ENCODE measurements around the gene FOXC1. TPM values are rescaled to one million over a fixed set of nuclear protein-coding genes. Genes with fewer than 3 reads are reported as not detected.

Gene FOXC1
- total and polyA plus RNA-seq, 2 donors (not counting 1 experiment from before 2014, with no cell fraction given), result 0.04 to 0.52 TPM

GRCh38 chr6:1634081-1634480 is 24.4 kb downstream of the FOXC1 start:
- no peak for ATAC-seq (ENCODE audit: low read depth)
- no peaks in the 10 kb centered on the region for H3K36me3 ChIP-seq (replicated peaks in 1 of 2; ENCODE audit: control extremely low read depth in 1 of 2, control insufficient read depth in 1 of 2, extremely low read depth in 1 of 2, insufficient read depth in 2 of 2, low read length in 1 of 2)
- H3K4me2 ChIP-seq (replicated peaks; ENCODE audit: low read depth, low read length, poor library complexity, severe bottlenecking), result no peak overlapping the region
- no peaks in the 10 kb centered on the region for H4K20me1 ChIP-seq (ENCODE audit: control insufficient read depth, insufficient read depth, low read length, poor library complexity, severe bottlenecking)
- H3K27ac ChIP-seq (ENCODE audit: low read length in 2 of 2), result no peak overlapping the region
- H2AFZ ChIP-seq (ENCODE audit: insufficient read depth, low read depth, low read length, poor library complexity, severe bottlenecking), result no peak overlapping the region
- TF ChIP-seq EZH2 (IDR thresholded peaks at IDR 0.05; ENCODE audit: borderline replicate concordance, insufficient read depth, low read depth, low read length, poor library complexity, severe bottlenecking) (no peak), CTCF (IDR thresholded peaks at IDR 0.05) (no peak)
- H3K27me3 ChIP-seq (replicated peaks in 1 of 4; ENCODE audit: control extremely low read depth in 1 of 4, control insufficient read depth in 3 of 4, insufficient read depth in 4 of 4, low read length in 3 of 4), result peaks cover 0 to 12% (median 0%) of the 10 kb centered on the region in 4 experiments
- no peak overlapping the region for H3K4me3 Mint-ChIP-seq
- intact Hi-C loops (cut with micrococcal nuclease), result no loop called here
- H3K9ac ChIP-seq (ENCODE audit: low read length), result no peak overlapping the region
- ChIA-PET CTCF (no interaction called here), POLR2A (no interaction called here)
- H3K9me3 Mint-ChIP-seq (ENCODE audit: insufficient read depth), result no peaks in the 10 kb centered on the region
- H3K4me3 ChIP-seq (ENCODE audit: control extremely low read depth in 1 of 5, extremely low read depth in 1 of 5, insufficient read depth in 1 of 5, low read depth in 2 of 5, low read length in 4 of 5), result no peak overlapping the region
- no peaks in the 10 kb centered on the region for H3K79me2 ChIP-seq (ENCODE audit: control insufficient read depth, insufficient read depth, low read length)
- peaks cover 13% of the 10 kb centered on the region for H3K4me1 Mint-ChIP-seq
- H3K9me3 ChIP-seq (ENCODE audit: control extremely low read depth in 1 of 3, control insufficient read depth in 2 of 3, insufficient read depth in 1 of 3, low read length in 2 of 3), result no peaks in the 10 kb centered on the region
- DNase-seq, result no peak
- WGBS (ENCODE audit: insufficient coverage), result 96% methylated on average over 4 of the region's 4 CpGs
- H3K27me3 Mint-ChIP-seq, result peaks cover 16% of the 10 kb centered on the region
- H3K27ac Mint-ChIP-seq, result no peak overlapping the region
- H3K4me1 ChIP-seq (ENCODE audit: control insufficient read depth in 2 of 2, insufficient read depth in 2 of 2, low read length in 2 of 2), result peaks cover 5 to 15% of the 10 kb centered on the region in 2 donors

GRCh38 chr6:1635305-1636010 is 25.7 kb downstream of the FOXC1 start:
- WGBS (ENCODE audit: insufficient coverage), result 94% methylated on average over 18 of the region's 23 CpGs
- DNase-seq (no peak), ATAC-seq (ENCODE audit: low read depth) (no peak)
- no peak overlapping the region for H3K9ac ChIP-seq (ENCODE audit: low read length)
- Mint-ChIP-seq H3K4me3 (no peak overlapping the region), H3K27ac (no peak overlapping the region), H3K27me3 (peaks cover 11% of the 10 kb centered on the region), H3K4me1 (peaks cover 13% of the 10 kb centered on the region), H3K9me3 (ENCODE audit: insufficient read depth) (no peaks in the 10 kb centered on the region)
- H3K36me3 ChIP-seq (replicated peaks in 1 of 2; ENCODE audit: control extremely low read depth in 1 of 2, control insufficient read depth in 1 of 2, extremely low read depth in 1 of 2, insufficient read depth in 2 of 2, low read length in 1 of 2), result no peaks in the 10 kb centered on the region
- H3K27ac ChIP-seq (ENCODE audit: low read length in 2 of 2), result no peak overlapping the region
- intact Hi-C loops (cut with micrococcal nuclease), result no loop called here
- no peak overlapping the region for H3K4me3 ChIP-seq (ENCODE audit: control extremely low read depth in 1 of 5, extremely low read depth in 1 of 5, insufficient read depth in 1 of 5, low read depth in 2 of 5, low read length in 4 of 5)
- H3K79me2 ChIP-seq (ENCODE audit: control insufficient read depth, insufficient read depth, low read length), result no peaks in the 10 kb centered on the region
- CTCF ChIA-PET, result no interaction called here
- H3K27me3 ChIP-seq (replicated peaks in 1 of 4; ENCODE audit: control extremely low read depth in 1 of 4, control insufficient read depth in 3 of 4, insufficient read depth in 4 of 4, low read length in 3 of 4), result peaks cover 0 to 7% (median 0%) of the 10 kb centered on the region in 4 experiments
- POLR2A ChIA-PET, result no interaction called here
- no peak overlapping the region for H2AFZ ChIP-seq (ENCODE audit: insufficient read depth, low read depth, low read length, poor library complexity, severe bottlenecking)
- no peaks in the 10 kb centered on the region for H3K9me3 ChIP-seq (ENCODE audit: control extremely low read depth in 1 of 3, control insufficient read depth in 2 of 3, insufficient read depth in 1 of 3, low read length in 2 of 3)
- H4K20me1 ChIP-seq (ENCODE audit: control insufficient read depth, insufficient read depth, low read length, poor library complexity, severe bottlenecking), result no peaks in the 10 kb centered on the region
- H3K4me2 ChIP-seq (replicated peaks; ENCODE audit: low read depth, low read length, poor library complexity, severe bottlenecking), result no peak overlapping the region
- peaks cover 5 to 15% of the 10 kb centered on the region in 2 donors for H3K4me1 ChIP-seq (ENCODE audit: control insufficient read depth in 2 of 2, insufficient read depth in 2 of 2, low read length in 2 of 2)
- TF ChIP-seq CTCF (IDR thresholded peaks at IDR 0.05), result no peak

Data from B cell (primary cell).